B cell (primary cell): ENCODE measurements around the gene ITGB8. TPM values are rescaled to one million over a fixed set of nuclear protein-coding genes. Genes with fewer than 3 reads are reported as not detected.
"Not testable (repeated sequence)": the region's sequence is repeated elsewhere in the genome, so short reads cannot be mapped to it uniquely, and the experiment has no call there.

ENCODE experiments used
- ATAC-seq: fragments of 200-7000 bp; cut with Tn5 transposase; one replicate; pipeline ENCODE4 v1.10.0; 2021; ENCODE audit warnings: low read depth, mild to moderate bottlenecking, moderate number of reproducible peaks, moderate library complexity
- CTCF ChIA-PET: fragments of 350-600 bp; sonication (Branson Sonifier 250); formaldehyde crosslinking; loops from one replicate; lab custom pipeline; 2021; ENCODE audit warnings: antibody characterized with exemption, inconsistent platforms; lab: Charles Lee
- POLR2A ChIA-PET: fragments of 350-600 bp; sonication (Branson Sonifier 250); formaldehyde crosslinking; loops from one replicate; lab custom pipeline; 2021; ENCODE audit warnings: antibody characterized with exemption; lab: Charles Lee
- DNase-seq: peaks from one replicate; pipeline ENCODE4 v3.0.0; 2013
- H2AFZ ChIP-seq: 2 replicates; pipeline ENCODE4 v1.6.1; 2012; ENCODE audit warnings: mild to moderate bottlenecking, low read depth, low read length; ENCODE audit not compliant: insufficient read depth, poor library complexity, severe bottlenecking
- H3K27ac ChIP-seq, 2 donors: 1 replicate in 1 of 2; 2 replicates in 1 of 2; pipeline ENCODE4 v1.5.1; 2012 to 2013; ENCODE audit warnings: low read length in 2 of 2, mild to moderate bottlenecking in 2 of 2, moderate library complexity in 1 of 2
- H3K27me3 ChIP-seq, 4 experiments: fragments of 200-600 bp in 1 of 4; sonication (generic) in 1 of 4; replicated peaks in 1 of 4; 1 replicate in 2 of 4; 2 replicates in 2 of 4; pipeline versions ENCODE4 v1.6.1 to v1.7.0; 2013 to 2016; ENCODE audit warnings: low read length in 3 of 4, mild to moderate bottlenecking in 2 of 4, mixed read lengths in 1 of 4, moderate library complexity in 1 of 4; ENCODE audit not compliant: insufficient read depth in 4 of 4, control insufficient read depth in 3 of 4; ENCODE audit errors: control extremely low read depth in 1 of 4
- H3K36me3 ChIP-seq, 2 experiments: replicated peaks in 1 of 2; 1 replicate in 1 of 2; 2 replicates in 1 of 2; pipeline versions ENCODE4 v1.6.1 to v1.7.1; 2013; ENCODE audit warnings: low read length in 1 of 2; ENCODE audit not compliant: insufficient read depth in 2 of 2, control insufficient read depth in 1 of 2; ENCODE audit errors: control extremely low read depth in 1 of 2, extremely low read depth in 1 of 2
- H3K4me1 ChIP-seq, 2 donors: fragments of 200-600 bp in 1 of 2; sonication (generic) in 1 of 2; 1 replicate in 1 of 2; 2 replicates in 1 of 2; pipeline versions ENCODE4 v1.5.1 to v1.6.1; 2013 to 2017; ENCODE audit warnings: low read length in 2 of 2; ENCODE audit not compliant: control insufficient read depth in 2 of 2, insufficient read depth in 2 of 2
- H3K4me2 ChIP-seq: replicated peaks from 2 replicates; pipeline ENCODE3; 2012; ENCODE audit warnings: mild to moderate bottlenecking, low read depth, low read length; ENCODE audit not compliant: poor library complexity, severe bottlenecking
- H3K4me3 ChIP-seq, 5 experiments: fragments of 200-600 bp in 1 of 5; sonication (generic) in 1 of 5; 1 replicate in 3 of 5; 2 replicates in 2 of 5; pipeline versions ENCODE4 v1.5.1 to v1.7.0; 2011 to 2016; ENCODE audit warnings: low read length in 4 of 5, mild to moderate bottlenecking in 4 of 5, low read depth in 2 of 5, control low read depth in 1 of 5, moderate library complexity in 1 of 5; ENCODE audit not compliant: insufficient read depth in 1 of 5; ENCODE audit errors: control extremely low read depth in 1 of 5, extremely low read depth in 1 of 5
- H3K79me2 ChIP-seq: fragments of 200-600 bp; sonication (generic); one replicate; pipeline ENCODE4 v1.6.0; 2016; ENCODE audit warnings: low read length; ENCODE audit not compliant: control insufficient read depth, insufficient read depth
- H3K9ac ChIP-seq: fragments of 200-600 bp; sonication (generic); 2 replicates; pipeline ENCODE4 v1.6.1; 2017; ENCODE audit warnings: mild to moderate bottlenecking, low read length, moderate library complexity
- H3K9me3 ChIP-seq, 3 donors: one replicate each; pipeline versions ENCODE4 v1.6.1 to v1.7.1; 2013; ENCODE audit warnings: low read length in 2 of 3; ENCODE audit not compliant: control insufficient read depth in 2 of 3, insufficient read depth in 1 of 3; ENCODE audit errors: control extremely low read depth in 1 of 3
- H4K20me1 ChIP-seq: 2 replicates; pipeline ENCODE4 v1.6.0; 2012; ENCODE audit warnings: mild to moderate bottlenecking, low read length; ENCODE audit not compliant: insufficient read depth, control insufficient read depth, poor library complexity, severe bottlenecking
- H3K27ac Mint-ChIP-seq: one replicate; pipeline ENCODE4 v1.8.0; 2021; ENCODE audit warnings: mixed read lengths
- H3K27me3 Mint-ChIP-seq: one replicate; pipeline ENCODE4 v1.8.0; 2021; ENCODE audit warnings: mixed read lengths
- H3K4me1 Mint-ChIP-seq: one replicate; pipeline ENCODE4 v1.8.0; 2021; ENCODE audit warnings: mixed read lengths
- H3K4me3 Mint-ChIP-seq: one replicate; pipeline ENCODE4 v1.8.0; 2021; ENCODE audit warnings: mixed read lengths
- H3K9me3 Mint-ChIP-seq: one replicate; pipeline ENCODE4 v1.8.0; 2022; ENCODE audit warnings: mixed read lengths; ENCODE audit not compliant: insufficient read depth
- EZH2 ChIP-seq: IDR thresholded peaks from 2 replicates; pipeline ENCODE4 v1.6.1; 2012; ENCODE audit warnings: borderline replicate concordance, low read depth, mild to moderate bottlenecking, moderate library complexity, low read length; ENCODE audit not compliant: insufficient read depth, poor library complexity, severe bottlenecking
- WGBS: methylation state at CpG from one replicate; pipeline ENCODE4 v1.1.5; 2013; ENCODE audit warnings: missing lambda C conversion rate; ENCODE audit not compliant: insufficient coverage; 5-methylcytosine and 5-hydroxymethylcytosine counted together
- intact Hi-C: fragments of 100-400 bp; cut with micrococcal nuclease; formaldehyde crosslinking; loops from one replicate; pipeline ENCODE4 v1.10.0; 2022
- polyA plus RNA-seq: library from polyadenylated mRNA; depleted of rRNA; stranded (reverse); fragments of >200 nt; gene quantifications from 2 replicates; pipeline ENCODE4 v1.2.3, GENCODE V29; 2012
- total RNA-seq, 2 donors: library from RNA; stranded (reverse); fragments of 120-200 nt in 1 of 2; gene quantifications; 1 replicate in 1 of 2; 2 replicates in 1 of 2; pipeline versions ENCODE4 v1.2.3 to v1.2.4, GENCODE V29; 2013 to 2022
- TF ChIP-seq, protein P1 (sequence below): fragments of 200-600 bp; IDR thresholded peaks from one replicate; pipeline ENCODE4 v1.8.0; 2022; ENCODE audit warnings: antibody characterized with exemption, mild to moderate bottlenecking

The ITGB8 gene
- total and polyA plus RNA-seq, 2 donors (not counting 1 experiment from before 2014, with no cell fraction given): 0.01 to 0.30 TPM

DNA sequence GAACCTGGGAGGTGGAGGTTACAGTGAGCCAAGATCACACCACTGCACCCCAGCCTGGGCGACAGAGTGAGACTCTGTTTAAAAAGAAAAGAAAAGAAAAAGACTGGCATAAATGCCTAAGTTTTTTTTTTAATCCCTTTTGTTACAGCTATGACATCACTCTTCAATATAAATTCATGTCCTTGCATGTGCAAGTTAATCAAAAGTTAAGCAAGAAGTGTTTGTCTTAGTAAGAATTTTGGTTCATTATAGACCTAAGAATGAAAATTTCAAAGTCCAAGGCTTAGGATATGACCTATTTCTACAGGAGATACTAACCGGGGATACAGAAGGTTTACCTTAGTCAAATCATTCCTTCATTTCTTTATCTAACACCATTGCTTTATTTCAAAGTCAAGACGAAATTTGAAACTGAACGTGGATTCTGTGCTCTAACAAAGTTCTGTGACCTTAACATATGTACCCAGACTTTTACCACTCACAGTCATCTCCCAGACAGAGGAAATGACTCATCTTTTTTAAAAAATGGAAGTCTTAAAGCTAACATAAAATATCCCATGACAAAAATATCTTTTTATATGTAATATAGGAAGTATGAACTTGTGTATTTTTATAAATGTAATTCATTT is 29.3 kb upstream of the ITGB8 start:
- 0% methylated on average over 2 of the region's 4 CpGs for WGBS
- intact Hi-C loops: no loop called here
- ATAC-seq (no peak), DNase-seq (no peak)
- ChIA-PET CTCF (interaction anchor here (0.5 to 3.0 kb wide), 5 partner anchors 10 to 588 kb away, joined by 3 to 18 read pairs (median 5); no protein-coding TSS in a partner anchor), POLR2A (no interaction called here)
- H4K20me1 ChIP-seq: no peaks in the 10 kb centered on the region
- H3K9ac ChIP-seq: no peak overlapping the region
- Mint-ChIP-seq H3K27ac (no peak overlapping the region), H3K4me1 (peaks cover 29% of the 10 kb centered on the region), H3K9me3 (no peaks in the 10 kb centered on the region), H3K27me3 (no peaks in the 10 kb centered on the region), H3K4me3 (no peak overlapping the region)
- TF ChIP-seq, protein P1, sequence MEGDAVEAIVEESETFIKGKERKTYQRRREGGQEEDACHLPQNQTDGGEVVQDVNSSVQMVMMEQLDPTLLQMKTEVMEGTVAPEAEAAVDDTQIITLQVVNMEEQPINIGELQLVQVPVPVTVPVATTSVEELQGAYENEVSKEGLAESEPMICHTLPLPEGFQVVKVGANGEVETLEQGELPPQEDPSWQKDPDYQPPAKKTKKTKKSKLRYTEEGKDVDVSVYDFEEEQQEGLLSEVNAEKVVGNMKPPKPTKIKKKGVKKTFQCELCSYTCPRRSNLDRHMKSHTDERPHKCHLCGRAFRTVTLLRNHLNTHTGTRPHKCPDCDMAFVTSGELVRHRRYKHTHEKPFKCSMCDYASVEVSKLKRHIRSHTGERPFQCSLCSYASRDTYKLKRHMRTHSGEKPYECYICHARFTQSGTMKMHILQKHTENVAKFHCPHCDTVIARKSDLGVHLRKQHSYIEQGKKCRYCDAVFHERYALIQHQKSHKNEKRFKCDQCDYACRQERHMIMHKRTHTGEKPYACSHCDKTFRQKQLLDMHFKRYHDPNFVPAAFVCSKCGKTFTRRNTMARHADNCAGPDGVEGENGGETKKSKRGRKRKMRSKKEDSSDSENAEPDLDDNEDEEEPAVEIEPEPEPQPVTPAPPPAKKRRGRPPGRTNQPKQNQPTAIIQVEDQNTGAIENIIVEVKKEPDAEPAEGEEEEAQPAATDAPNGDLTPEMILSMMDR: no peak
- TF ChIP-seq EZH2: no peak
- no peaks in the 10 kb centered on the region for H3K36me3 ChIP-seq
- no peaks in the 10 kb centered on the region for H3K79me2 ChIP-seq
- peak overlapping the region; percentile 8 for H2AFZ ChIP-seq
- no peak overlapping the region for H3K4me2 ChIP-seq
- no peaks in the 10 kb centered on the region for H3K27me3 ChIP-seq
- no peak overlapping the region for H3K4me3 ChIP-seq
- H3K9me3 ChIP-seq: peaks cover 0 to 4% (median 0%) of the 10 kb centered on the region in 3 donors
- H3K4me1 ChIP-seq: peaks cover 8 to 11% of the 10 kb centered on the region in 2 donors
- H3K27ac ChIP-seq: no peak overlapping the region

DNA sequence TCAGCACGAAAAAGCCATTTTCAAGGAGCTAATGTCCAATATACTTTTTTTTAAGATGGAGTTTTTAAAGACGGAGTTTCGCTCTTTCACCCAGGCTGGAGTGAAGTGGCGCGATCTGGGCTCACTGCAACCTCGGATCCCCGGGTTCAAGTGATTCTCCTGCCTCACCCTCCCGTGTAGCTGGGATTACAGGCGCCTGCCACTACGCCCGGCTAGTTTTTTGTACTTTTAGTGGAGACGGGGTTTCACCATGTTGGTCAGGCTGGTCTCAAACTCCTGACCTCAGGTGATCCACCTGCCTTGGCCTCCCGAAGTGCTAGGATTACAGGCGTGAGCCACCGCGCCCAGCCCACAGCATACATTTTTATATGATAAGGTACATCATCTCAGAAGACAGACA is 28.4 kb upstream of the ITGB8 start:
- H3K27me3 ChIP-seq, POLR2A ChIA-PET, H3K27me3 Mint-ChIP-seq, H3K4me2 ChIP-seq, H3K79me2 ChIP-seq, H4K20me1 ChIP-seq, H3K4me3 ChIP-seq, H3K4me3 Mint-ChIP-seq, H3K27ac Mint-ChIP-seq, H3K9me3 Mint-ChIP-seq, intact Hi-C loops, H3K36me3 ChIP-seq, H3K9me3 ChIP-seq, H3K27ac ChIP-seq, DNase-seq, ATAC-seq, H2AFZ ChIP-seq, H3K9ac ChIP-seq: not testable (repeated sequence)
- CTCF ChIA-PET: interaction anchor here (1.3 to 3.0 kb wide), 3 partner anchors 9 to 588 kb away, joined by 3 to 18 read pairs (median 5); no protein-coding TSS in a partner anchor
- peaks cover 8 to 11% of the 10 kb centered on the region in 2 donors for H3K4me1 ChIP-seq
- 98% methylated on average over 6 of the region's 16 CpGs for WGBS
- H3K4me1 Mint-ChIP-seq: peaks cover 36% of the 10 kb centered on the region
